ENCODE results near the gene DHDH.

DHDH gene

GRCh38 chr19:48963371-48964204, 30.1 kb downstream of the DHDH start:
- H3K4me3 ChIP-seq (ENCODE audit: severe bottlenecking): no peak overlapping the region
- peaks cover 16% of the 10 kb centered on the region for H3K4me1 ChIP-seq (ENCODE audit: insufficient read depth, poor library complexity, severe bottlenecking)
- no peak for DNase-seq (ENCODE audit: low spot score)

DNA sequence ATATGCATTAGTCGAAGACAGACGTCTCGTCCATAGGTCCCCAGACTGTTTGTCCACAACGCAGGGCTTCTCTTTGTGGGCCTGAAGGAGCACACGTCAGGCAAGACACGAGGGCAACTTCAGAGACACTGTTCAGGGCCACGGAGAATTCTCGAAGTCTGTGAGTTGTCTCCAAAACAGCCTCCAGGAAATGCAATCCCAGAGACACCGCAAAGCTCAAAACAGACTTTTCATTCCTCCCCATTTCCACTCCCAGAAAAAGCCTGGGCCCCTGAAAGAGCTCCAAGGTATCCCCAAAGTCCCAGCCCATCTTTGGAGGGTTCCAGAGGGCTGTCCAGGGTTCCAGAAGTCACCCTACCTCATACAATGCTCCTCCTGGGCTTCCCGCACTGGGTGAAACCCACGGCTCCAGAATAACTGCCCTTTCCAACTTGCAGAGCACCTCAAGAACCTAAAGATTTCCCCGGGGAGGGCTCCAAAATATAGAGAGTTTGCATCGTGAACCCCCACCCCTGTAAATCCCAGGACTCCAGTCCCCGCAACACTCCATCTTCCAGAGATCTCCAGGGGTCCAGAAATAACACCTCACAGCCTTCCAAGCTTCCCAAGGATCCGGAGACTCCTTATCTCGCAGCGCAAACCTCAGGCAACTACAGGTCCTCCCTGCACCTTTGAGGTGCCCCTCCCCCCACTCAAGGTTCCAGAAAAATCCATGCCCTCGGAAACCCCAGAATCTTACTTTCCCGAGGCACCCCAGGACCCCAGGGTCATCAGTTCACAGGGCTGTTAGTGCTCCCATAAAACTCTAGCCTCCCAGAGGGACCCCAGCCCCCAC, 30.9 kb downstream of the DHDH start:
- Histone ChIP-seq H3K4me1 (ENCODE audit: insufficient read depth, poor library complexity, severe bottlenecking) (peaks cover 16% of the 10 kb centered on the region), H3K4me3 (ENCODE audit: severe bottlenecking) (no peak overlapping the region), H3K36me3 (ENCODE audit: low read depth) (peaks cover 29% of the 10 kb centered on the region), H3K27me3 (ENCODE audit: insufficient read depth, poor library complexity, severe bottlenecking) (no peaks in the 10 kb centered on the region), H3K27ac (ENCODE audit: poor library complexity, severe bottlenecking) (peak overlapping the region; percentile 91), H3K9me3 (ENCODE audit: severe bottlenecking) (no peaks in the 10 kb centered on the region)
- no peak for ATAC-seq (ENCODE audit: low read depth)
- DNase-seq (ENCODE audit: low spot score): no peak
- TF ChIP-seq, protein P1, sequence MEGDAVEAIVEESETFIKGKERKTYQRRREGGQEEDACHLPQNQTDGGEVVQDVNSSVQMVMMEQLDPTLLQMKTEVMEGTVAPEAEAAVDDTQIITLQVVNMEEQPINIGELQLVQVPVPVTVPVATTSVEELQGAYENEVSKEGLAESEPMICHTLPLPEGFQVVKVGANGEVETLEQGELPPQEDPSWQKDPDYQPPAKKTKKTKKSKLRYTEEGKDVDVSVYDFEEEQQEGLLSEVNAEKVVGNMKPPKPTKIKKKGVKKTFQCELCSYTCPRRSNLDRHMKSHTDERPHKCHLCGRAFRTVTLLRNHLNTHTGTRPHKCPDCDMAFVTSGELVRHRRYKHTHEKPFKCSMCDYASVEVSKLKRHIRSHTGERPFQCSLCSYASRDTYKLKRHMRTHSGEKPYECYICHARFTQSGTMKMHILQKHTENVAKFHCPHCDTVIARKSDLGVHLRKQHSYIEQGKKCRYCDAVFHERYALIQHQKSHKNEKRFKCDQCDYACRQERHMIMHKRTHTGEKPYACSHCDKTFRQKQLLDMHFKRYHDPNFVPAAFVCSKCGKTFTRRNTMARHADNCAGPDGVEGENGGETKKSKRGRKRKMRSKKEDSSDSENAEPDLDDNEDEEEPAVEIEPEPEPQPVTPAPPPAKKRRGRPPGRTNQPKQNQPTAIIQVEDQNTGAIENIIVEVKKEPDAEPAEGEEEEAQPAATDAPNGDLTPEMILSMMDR (IDR thresholded peaks at IDR 0.05; ENCODE audit: poor library complexity, severe bottlenecking): no peak

More at GRCh38 chr19:48963371-48964204, 30.1 kb downstream of the DHDH start:
- H3K27ac ChIP-seq (ENCODE audit: poor library complexity, severe bottlenecking): peak overlapping the region; percentile 91
- peaks cover 25% of the 10 kb centered on the region for H3K36me3 ChIP-seq (ENCODE audit: low read depth)
- TF ChIP-seq, protein P1 (IDR thresholded peaks at IDR 0.05; ENCODE audit: poor library complexity, severe bottlenecking): no peak
- no peaks in the 10 kb centered on the region for H3K9me3 ChIP-seq (ENCODE audit: severe bottlenecking)
- peak; percentile 6; the same call in 1 of the 3 replicates for ATAC-seq (ENCODE audit: low read depth)
- H3K27me3 ChIP-seq (ENCODE audit: insufficient read depth, poor library complexity, severe bottlenecking): no peaks in the 10 kb centered on the region

DNA sequence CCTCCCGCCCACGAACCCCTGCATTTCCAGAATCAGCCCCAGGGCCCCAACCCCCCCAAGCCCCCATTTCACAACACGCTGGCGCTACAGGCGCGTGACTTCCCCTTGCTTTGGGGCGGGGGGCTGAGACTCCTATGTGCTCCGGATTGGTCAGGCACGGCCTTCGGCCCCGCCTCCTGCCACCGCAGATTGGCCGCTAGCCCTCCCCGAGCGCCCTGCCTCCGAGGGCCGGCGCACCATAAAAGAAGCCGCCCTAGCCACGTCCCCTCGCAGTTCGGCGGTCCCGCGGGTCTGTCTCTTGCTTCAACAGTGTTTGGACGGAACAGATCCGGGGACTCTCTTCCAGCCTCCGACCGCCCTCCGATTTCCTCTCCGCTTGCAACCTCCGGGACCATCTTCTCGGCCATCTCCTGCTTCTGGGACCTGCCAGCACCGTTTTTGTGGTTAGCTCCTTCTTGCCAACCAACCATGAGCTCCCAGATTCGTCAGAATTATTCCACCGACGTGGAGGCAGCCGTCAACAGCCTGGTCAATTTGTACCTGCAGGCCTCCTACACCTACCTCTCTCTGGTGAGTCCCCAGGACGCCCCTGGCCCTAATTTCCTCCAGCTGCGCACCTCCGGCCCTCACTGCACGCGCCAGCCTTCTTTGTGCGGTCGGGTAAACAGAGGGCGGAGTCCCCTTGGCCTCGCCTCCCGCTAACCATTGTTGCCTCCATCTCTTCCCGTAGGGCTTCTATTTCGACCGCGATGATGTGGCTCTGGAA, 31.7 kb downstream of the DHDH start, which contains the start of gene FTL:
TSS of gene FTL (plus strand) at position 270 of the 766 bp plus-strand sequence. CDS start at position 469, 199 bp downstream.
- no peaks in the 10 kb centered on the region for H3K27me3 ChIP-seq (ENCODE audit: insufficient read depth, poor library complexity, severe bottlenecking)
- peaks cover 16% of the 10 kb centered on the region for H3K4me1 ChIP-seq (ENCODE audit: insufficient read depth, poor library complexity, severe bottlenecking)
- peaks cover 35% of the 10 kb centered on the region for H3K36me3 ChIP-seq (ENCODE audit: low read depth)
- peak within 1 kb of the TSS; percentile 63 for H3K4me3 ChIP-seq (ENCODE audit: severe bottlenecking)
- no peaks in the 10 kb centered on the region for H3K9me3 ChIP-seq (ENCODE audit: severe bottlenecking)
- DNase-seq (ENCODE audit: low spot score): peak; percentile 93
- TF ChIP-seq, protein P1 (IDR thresholded peaks at IDR 0.05; ENCODE audit: poor library complexity, severe bottlenecking): no peak
- peak within 1 kb of the TSS; percentile 91 for H3K27ac ChIP-seq (ENCODE audit: poor library complexity, severe bottlenecking)
- peak; percentile 74 for ATAC-seq (ENCODE audit: low read depth)

DNA sequence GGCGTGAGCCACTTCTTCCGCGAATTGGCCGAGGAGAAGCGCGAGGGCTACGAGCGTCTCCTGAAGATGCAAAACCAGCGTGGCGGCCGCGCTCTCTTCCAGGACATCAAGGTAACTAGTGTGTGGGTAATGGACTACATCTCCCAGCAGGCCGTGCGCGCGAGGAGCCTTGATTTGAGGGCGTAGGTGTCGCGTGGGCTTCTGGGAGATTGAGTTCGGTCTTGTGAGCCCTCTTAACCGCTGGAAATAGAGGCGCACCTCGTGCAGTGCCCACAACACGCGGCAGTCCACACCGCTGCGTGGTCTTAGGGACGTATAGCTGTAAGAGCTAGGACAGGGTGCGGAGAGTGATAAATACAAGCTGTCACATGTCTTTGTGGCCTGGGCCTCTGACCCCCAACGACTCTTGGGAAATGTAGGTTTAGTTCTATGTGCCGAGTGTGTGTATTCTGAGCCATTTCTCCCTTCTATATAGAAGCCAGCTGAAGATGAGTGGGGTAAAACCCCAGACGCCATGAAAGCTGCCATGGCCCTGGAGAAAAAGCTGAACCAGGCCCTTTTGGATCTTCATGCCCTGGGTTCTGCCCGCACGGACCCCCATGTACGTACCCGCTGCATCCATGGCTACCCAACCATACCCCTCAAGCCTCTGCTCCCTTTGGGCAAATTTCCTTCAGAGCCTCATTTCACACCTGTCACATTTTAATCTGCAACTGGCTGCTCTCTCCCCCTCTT, 32.5 kb downstream of the DHDH start:
- ATAC-seq (ENCODE audit: low read depth) (peak; percentile 60), DNase-seq (ENCODE audit: low spot score) (peak; percentile 89)
- Histone ChIP-seq H3K36me3 (ENCODE audit: low read depth) (peaks cover 40% of the 10 kb centered on the region), H3K4me3 (ENCODE audit: severe bottlenecking) (peak overlapping the region; percentile 63), H3K27ac (ENCODE audit: poor library complexity, severe bottlenecking) (peak overlapping the region; percentile 91), H3K9me3 (ENCODE audit: severe bottlenecking) (no peaks in the 10 kb centered on the region), H3K4me1 (ENCODE audit: insufficient read depth, poor library complexity, severe bottlenecking) (peaks cover 16% of the 10 kb centered on the region), H3K27me3 (ENCODE audit: insufficient read depth, poor library complexity, severe bottlenecking) (no peaks in the 10 kb centered on the region)
- TF ChIP-seq, protein P1 (IDR thresholded peaks at IDR 0.05; ENCODE audit: poor library complexity, severe bottlenecking): no peak
